AG09319 (cell line): Measurements from ENCODE around the gene AP2S1.

Experiments
- DNase-seq: peaks from one replicate; pipeline ENCODE4 v3.0.0-alpha.2; 2010; ENCODE audit warnings: low read depth; ENCODE audit errors: extremely low read depth
- TF ChIP-seq, protein P1 (sequence below): IDR thresholded peaks from 2 replicates; pipeline ENCODE4 v1.5.1; 2011; ENCODE audit warnings: low read depth, mild to moderate bottlenecking, inconsistent platforms, low read length, moderate library complexity

Gene AP2S1

DNA sequence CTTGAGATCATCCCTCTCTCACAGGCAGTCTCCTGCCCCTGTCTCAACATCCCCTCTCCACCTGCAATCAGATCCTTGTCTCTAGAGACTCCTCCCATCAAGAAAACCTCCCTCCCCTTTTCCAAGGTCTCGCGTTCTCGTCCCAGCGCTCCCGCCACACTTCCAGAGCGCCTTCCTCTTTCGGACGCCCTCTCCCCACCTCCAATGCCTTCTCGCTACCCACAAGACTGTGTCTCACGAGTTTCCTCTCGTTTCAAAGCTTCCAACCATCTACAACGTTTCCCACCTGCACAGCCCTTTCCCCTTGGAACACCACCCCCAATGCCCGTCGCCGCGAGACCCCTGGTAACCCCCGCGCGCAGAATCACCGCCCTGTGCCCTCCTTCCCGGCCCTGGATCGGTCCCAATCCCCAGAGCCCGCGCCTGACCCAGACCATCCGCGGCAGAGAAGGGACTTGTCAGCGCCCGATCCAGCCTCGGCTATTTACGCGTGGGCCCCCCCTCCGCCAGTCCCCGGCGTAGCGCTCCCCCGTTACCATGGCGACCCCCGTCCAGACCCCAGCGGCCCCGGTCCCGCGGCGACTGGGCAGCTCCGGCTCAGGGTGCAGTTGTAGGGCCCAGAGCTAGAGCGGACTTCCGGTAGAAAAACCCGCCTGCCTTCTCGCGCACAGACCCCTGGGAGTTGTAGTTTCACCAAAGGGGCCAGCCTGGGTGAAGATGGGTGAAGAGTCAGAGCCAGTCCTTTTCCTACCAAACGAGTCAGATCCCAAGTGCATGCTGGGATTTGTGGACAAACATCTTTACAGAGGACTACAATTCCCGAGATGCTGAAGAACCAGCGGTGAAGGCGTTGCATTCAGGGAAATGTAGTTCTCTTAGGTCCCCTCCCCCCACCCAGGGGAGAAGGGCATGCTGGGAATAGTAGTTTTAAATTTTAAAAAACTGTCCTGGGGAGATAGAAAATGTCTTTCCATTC lies at the start of gene AP2S1:
TSS of gene AP2S1 (minus strand) at position 619 of the 976 bp plus-strand sequence. CDS start at position 539, 80 bp downstream.
- DNase-seq: peak; percentile 96
- TF ChIP-seq, protein P1, sequence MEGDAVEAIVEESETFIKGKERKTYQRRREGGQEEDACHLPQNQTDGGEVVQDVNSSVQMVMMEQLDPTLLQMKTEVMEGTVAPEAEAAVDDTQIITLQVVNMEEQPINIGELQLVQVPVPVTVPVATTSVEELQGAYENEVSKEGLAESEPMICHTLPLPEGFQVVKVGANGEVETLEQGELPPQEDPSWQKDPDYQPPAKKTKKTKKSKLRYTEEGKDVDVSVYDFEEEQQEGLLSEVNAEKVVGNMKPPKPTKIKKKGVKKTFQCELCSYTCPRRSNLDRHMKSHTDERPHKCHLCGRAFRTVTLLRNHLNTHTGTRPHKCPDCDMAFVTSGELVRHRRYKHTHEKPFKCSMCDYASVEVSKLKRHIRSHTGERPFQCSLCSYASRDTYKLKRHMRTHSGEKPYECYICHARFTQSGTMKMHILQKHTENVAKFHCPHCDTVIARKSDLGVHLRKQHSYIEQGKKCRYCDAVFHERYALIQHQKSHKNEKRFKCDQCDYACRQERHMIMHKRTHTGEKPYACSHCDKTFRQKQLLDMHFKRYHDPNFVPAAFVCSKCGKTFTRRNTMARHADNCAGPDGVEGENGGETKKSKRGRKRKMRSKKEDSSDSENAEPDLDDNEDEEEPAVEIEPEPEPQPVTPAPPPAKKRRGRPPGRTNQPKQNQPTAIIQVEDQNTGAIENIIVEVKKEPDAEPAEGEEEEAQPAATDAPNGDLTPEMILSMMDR: no peak

DNA sequence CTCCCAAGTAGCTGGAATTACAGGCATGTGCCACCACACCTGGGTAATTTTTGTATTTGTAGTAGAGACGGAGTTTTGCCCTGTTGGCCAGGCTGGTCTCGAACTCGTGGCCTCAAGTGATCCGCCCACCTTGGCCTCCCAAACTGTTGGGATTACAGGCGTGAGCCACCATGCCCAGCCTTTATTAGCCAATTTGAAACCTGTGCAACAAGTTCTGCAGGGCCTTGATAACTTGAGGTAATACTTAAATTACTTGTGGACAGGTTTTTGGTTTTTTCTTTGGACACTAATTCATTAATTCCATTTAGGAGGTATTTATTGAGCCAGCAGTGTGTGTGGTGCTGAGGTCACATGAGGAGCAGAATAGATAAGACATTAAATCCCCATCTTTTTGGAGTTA lies 49.7 kb upstream of the AP2S1 start:
- DNase-seq: no peak
- TF ChIP-seq, protein P1: no peak

DNA sequence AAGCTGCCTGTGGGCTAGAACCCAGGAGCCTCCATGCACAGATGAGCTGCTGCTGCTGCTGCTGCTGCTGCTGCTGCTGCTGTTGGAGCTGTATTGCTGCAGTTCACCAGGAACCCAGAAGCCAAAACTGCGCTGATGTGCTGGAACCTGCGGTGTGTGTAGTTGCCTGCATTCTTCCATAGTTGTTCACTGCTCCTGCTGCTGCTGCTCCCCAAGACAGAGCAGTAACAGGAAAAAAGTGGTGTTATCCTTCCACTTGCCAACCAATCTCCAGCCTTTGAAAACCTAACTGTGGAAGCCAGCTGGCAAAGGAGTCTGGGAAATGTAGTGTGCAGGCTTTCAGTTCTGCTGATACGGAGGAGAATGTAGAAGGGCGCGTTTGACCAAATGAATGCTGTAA lies 48.1 kb upstream of the AP2S1 start:
- TF ChIP-seq, protein P1: no peak
- no peak for DNase-seq

DNA sequence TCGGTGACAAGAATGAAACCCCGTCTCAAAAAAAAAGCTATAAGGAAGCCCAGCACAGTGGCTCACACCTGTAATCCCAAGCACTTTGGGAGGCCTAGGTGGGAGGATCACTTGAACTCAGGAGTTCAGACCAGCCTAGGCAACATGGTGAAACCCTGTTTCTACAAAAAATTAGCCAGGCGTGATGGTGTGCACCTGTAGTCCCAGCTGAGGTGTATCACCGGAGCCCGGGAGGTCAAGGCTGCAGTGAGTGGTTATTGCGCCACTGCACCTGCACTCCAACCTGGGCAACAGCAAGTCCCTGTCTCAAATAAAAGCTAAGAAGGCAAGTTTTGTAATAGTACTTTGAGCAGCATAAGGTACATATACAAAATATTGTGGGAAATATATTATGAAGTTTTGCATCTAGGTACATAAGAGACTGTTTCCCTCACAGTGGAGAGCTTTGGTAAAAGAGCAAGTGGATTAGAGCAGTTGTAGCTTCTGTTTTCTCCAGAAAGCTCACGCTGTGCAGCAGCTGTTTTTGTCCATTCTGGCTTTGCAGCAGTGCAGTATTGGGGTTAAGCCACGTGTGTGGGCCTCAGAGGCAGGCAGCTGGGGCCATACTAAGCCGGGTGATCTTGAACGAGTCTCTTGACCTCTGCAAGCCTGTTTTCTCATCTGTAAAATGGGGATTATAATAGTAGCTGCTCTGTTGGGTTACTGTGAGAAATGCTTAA lies 45.6 kb upstream of the AP2S1 start:
- TF ChIP-seq, protein P1: no peak
- no peak for DNase-seq

DNA sequence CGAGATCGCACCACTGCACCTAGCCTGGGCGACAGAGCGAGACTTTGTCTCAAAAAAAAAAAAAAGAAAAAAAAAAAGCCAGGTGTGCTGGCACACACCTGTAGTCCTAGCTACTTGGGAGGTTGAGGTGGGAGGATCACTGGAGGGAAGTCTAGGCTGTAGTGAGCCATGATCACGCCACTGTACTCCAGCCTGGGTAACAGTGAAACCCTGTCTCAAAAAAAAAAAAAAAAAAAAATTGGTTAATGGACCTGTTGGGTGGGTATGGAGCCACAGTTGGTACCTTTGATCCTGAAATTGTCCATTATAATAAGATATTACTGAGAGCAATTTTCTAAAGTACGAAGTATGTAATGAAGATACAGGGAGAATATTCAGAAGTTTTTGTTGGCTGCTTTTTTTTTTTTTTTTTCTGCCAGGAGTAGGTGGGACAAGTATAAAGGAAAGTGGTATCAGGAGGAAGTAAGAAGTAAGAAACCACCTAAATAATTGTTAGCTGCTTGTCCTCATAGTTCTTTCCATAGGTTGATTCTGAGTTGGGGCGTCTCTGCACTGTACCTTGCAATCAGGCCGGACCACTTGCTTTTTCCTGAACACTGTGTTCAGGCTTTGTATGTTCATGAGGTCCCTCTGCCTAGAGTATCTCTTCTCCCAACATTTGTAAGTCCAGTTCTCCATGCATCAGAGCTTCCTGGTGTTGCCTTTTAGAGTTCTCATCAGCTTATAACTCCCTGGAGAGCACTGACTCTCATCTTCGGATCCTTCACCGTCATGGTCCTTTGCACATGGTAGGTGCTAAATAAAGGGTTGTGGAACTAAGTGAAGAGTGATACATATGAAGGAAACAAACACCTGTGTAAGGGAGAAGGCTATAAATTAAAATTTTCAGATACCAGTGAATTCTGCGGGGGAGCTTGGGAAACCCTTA lies 41.9 kb upstream of the AP2S1 start:
- TF ChIP-seq, protein P1: no peak
- DNase-seq: no peak

DNA sequence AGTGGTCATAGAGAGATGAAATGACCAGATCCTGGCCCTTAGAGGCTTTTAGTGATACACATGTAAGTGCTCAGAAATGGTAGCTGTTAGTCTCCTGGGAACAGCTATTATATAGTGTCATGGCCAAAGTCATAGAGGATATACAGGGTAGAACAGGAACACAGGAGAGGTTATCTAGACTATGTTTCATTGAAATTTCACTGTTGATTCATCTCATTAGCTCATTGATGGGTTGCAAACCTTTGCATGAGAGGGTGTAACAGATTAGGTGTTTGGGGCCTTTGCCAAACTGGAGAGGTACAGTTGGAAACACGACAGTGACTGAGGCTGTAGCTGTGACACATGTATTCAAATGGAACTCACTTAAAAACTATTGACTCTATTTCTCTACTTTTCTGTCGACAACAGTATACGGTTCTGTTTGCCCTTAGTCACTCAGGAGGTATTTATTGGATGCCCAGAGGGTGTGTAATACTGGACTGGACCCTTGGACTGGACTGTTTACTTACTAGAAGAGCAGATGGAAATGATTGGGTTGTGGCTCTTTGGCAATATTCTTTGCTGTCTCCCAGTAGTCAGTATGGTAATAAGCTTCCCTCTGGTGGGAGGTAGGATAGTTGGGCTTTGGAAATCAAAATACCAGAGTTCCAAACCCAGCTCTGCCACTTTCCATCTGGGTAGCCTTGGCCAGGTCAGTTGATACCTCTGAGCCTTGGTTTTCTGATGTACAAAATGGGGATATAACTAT lies 40.0 kb upstream of the AP2S1 start:
- peak; percentile 92 for DNase-seq
- TF ChIP-seq, protein P1: peak; percentile 29
